ENCODE results near the gene TAS1R3.
A peak's percentile ranks its signal among the peaks of the same experiment; 100 is the strongest.

TAS1R3 gene

DNA sequence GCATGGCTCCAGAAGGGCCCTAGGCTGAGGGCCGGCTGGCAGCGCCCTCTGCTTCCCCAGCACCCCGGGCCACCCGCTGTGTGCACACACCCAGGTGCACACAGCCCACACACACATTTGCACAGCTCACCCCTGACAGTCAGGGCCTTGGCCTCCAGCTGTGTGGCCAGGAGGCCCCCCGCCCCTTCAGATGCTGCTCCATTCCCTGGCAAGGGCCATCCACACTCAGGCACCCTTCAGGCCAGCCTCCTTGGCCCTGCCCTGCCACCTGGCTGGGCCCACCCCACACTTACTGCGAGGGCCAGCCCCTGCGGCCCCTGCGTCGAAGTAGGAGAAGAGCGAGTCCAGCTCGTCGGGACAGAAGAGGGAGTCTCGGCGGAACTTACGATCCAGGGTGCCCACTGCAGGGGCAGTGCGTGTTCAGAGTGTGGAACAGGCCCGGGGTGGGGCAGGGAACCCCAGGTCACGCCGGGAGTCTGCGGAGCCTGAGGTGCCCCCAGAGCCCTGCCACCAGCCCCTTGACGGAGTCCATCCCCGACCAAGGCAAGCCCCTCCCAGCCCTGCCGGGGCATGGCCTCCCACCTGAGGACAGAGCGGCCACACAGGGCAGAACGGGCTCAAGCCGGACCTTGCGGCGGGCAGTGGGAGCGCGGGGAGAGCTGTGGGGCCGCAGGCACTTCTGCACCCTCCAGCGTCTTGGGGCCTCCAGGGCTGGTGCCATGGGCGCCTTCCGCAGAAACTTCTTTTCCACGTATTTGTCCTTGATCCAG lies 35.7 kb upstream of the TAS1R3 start:
- no peak for DNase-seq

DNA sequence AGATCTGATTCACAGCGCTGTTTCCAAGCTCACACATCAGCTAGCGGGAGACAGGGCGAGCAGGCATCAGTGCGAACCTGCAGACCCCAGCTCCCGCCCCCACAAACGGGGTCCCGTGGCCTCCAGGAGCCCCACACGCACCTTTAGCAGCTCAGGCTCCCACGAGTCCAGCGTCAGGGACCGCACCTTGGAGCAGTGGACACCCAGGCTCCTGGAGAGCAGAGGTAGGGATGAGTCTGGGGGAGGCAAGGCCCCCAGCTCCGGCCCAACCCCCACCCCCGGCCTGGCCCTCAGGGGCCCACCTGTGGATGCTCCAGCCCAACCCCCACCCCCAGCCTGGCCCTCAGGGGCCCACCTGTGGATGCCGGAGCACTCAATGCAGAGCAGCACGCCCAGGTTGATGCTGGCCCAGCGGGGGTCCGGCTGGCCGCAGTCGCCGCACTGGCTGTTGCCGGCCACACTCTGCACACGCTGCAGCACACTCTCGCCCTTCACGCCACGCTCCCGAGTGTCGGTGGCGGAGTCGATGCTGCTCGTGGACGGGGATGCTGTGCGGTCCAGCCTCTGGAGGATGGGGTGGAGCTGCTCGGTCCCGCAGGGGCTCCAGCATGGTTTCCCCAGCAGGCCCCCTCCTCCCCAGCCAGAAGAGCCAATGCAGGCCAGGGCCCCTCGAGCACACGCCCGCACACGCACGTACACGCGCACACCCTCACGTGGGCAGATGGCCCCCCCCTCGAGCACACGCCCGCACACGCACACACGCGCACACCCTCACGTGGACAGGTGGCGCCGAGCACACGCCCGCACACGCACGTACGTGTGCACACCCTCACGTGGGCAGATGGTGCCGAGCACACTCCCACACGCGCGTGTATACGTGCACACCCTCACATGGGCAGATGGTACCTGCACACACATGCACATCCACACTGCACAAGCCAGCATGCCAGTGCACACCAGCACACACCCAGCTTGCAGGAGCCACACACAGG lies 34.7 kb upstream of the TAS1R3 start:
- DNase-seq = no peak

DNA sequence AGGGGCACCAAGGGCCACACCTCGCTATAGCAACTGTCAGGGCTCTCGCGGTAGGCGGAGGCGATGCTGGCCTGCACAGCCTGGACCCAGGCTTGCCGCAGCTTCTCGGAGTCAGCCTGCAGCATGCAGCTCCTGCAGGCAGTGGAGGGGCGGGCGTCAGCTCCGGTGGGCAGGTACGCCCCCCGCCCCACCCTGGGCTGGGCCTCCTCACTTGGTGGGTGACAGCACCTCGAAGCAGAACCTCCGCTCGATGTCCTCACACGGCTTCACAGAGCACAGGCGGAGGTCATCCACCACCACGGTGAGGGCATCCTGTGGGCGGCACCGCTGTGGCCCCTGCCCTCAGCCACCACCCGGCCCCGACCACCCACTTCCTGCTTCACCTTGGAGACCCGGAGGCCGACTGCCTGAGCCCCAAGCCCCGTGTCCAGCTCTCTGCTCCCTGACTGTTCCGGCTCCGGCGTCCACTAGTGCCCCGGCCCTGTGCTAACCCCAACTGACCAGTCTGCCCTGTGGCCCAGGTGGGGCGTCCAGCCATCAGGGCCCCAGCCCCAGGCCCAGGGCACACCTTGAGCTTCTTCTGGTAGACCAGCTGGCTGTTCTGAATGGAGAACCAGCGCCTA lies 33.2 kb upstream of the TAS1R3 start:
- DNase-seq = no peak

DNA sequence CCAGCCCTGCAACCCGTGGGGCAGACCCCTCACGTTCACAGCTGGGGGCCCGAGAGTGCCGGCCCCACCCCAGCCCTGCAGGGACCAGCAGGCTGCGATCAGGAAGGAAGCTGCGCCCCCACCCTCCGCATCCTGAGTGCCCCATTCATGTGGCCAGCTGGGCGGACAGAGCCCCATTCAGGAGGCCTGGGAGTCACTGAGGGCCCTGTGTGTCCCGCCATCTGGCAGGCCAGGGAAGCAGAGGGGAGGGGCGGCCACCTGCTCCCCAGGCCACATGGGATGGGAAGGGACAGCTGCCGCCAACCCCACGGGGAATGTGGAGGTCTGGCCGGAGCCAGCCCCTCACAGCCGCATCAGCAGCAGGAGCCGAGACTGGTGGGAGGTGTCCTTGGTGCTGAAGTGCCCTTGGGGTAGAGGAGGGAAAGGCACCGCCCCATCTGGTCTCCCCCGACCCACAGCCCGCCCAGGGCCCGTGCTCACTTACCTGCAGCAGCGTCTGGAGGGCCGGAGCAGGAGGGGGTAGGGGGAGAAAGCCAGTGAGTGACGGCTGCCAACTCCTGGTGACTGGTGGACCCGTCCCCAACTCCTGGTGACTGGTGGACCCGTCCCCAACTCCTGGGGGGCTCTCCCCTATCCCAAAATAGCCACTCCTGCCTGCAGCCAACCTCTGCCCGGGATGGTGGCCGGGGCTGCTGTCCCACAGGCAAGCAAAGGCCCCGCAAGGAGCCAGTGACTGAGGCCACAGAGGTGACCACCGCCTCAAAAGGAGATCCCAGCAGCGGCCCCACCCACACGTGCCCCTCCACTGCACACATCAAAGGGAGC lies 32.0 kb upstream of the TAS1R3 start:
- no peak for DNase-seq

DNA sequence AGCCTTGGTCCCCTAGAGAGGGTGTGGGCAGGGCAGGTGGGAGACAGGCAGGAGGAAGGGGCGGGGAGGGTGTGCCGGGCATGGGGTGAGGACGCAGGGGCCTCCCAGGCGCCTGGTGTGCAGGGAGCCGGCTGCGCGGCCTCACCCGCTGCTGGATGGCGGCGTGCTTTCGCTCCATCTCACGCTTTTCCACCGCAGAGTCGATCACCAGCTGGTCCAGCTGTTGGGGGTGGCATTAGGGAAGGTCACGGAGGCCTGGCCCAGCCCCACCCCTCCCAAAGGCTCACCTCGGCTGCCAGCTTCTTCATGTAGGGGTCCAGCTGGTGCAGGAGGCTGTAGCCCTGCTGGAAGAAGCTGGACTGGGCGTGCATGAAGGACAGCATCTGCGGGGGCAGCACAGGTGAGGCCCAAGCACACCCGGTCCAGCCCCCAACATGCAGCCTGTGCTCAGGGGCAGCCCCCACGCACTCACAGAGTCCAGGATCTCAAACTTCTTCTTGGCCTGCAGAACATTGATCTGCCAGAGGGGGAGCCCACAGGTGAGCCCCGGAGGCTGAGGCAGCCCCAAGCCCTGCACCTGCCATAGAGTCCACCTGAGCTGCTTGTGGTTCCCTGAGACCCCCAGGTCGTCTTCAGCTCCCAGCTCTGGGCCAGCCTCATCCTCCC lies 31.3 kb upstream of the TAS1R3 start:
- DNase-seq = peak; percentile 41

DNA sequence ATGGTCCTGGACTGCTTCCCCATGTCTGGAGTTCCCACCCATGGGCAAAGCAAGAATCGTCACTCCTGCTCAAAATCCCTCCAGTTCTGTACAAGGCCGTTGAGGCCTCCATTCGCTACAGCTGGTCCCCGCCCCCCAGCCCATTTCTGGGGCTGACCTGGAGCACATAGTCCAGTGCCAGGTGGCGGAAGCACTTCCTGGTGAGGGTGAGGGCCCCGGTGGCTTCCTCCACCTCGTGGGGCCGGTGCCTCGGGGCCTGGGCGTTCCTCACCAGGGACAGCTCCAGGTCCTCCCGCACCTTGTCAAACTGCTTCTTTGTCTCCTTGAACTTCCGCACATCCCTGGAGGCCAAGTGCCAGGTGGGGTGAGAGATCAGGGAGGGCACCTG lies 30.7 kb upstream of the TAS1R3 start:
- DNase-seq = no peak

DNA sequence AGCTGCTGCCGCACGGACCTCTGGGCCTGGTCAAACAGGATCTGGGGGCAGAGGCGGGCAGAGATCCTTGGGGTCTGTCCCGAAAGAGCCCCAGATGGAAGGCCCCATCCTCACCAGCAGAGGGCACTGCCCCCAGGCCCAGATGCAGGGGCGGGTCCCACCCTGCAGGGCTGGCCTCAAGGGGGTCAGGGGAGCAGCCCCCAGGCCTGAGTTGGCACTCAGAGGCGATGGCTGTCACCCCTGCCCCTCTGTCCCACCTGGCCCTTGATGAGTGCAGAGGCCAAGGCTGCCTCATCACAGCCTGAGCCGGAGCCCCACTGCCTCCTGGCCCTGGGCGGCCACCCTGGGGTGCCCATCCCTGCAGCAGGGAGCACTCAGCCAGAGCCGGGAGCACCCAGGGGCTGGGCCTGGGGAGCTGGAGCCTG lies 29.1 kb upstream of the TAS1R3 start:
- DNase-seq = no peak

DNA sequence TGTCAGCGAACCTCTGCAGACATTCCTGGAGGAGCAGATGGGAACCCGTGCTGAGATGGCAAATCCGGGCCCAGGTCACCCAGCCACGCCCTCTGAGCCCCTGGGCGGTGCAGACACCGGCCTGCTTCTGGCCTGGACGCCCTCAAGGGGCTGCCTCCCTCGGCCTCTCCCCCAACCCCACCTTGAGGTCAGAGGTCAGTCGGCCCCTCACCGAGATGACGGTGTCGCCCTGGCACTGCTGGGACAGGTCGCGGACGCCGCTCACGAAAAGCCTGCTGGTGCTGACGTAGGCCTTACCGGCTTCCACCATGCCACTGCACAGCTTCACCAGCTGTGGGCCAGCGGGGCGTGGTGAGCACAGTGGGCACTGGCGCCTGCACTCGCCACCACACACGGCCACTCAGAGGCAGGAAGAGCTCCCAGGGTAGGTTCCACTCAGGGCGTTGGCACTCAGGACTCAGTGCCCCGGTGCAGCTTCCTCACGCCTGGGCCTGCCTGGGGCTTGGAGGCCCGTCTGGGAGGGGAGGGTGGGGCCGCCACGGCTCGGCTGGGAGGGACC lies 28.1 kb upstream of the TAS1R3 start:
- DNase-seq = no peak

DNA sequence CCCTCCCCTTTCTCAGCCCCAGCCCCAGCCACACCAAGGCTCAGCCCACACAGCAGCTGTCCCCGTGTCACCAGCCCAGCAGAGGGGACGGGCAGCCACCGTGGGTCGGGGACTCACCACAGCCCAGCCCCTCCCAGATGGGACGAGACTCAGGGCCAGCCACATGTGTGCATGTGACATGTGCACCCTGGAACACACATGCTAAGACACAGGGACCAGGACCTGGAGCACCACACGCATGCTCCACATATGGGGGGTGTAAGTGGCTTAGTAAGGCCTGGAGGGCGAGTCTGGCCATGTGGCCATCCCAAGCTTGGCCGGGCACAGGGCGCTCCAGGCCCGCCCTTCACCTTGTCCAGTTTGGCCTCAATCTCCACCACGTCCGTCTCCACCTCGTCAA lies 27.3 kb upstream of the TAS1R3 start:
- DNase-seq = no peak

DNA sequence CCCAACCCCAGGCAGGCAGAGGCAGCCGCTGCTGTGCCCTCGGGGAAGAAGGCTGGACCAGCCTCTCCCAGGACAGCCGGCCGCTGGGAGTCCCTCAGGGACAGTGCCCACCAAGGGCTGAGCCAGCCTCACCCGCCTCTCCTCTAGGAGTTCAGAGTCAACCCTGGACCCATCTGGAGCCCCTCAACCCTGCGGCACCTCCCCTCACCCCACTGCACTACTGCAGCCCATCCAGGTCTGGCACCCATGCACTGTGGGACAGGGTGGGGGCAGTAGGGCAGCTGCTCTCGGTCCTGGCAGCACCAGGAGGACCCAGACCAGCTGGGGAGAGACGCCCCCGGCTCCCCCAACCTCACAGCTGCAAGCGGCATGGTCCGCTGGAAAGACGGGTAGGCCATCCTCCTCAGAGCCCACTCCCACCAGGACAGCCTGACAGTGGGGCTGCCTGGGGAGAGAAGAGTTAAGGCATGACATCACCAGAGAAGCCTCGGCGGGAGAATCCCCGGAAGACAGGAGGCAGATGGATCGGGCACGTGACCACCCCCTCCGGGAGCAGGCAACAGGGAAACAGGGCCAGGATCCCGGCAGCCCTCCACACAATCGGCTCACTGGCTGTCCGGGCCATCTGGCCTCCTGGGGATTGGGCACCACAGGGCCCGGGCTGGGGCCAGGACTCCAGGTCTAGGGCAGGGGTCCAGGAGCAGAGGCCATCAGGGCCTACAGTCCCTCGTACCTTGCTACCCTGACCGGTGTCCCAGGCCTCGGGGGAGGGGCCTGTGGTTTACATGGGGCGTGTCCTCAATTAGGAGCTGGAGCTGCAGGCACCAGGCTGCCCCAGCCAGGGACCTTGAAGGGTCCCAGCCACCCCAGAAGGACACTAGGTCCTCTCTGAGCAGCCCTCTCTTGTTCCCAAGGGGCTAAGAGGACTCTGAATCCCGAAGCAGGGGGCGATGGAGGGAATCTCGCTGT lies 26.5 kb upstream of the TAS1R3 start:
- no peak for DNase-seq

DNA sequence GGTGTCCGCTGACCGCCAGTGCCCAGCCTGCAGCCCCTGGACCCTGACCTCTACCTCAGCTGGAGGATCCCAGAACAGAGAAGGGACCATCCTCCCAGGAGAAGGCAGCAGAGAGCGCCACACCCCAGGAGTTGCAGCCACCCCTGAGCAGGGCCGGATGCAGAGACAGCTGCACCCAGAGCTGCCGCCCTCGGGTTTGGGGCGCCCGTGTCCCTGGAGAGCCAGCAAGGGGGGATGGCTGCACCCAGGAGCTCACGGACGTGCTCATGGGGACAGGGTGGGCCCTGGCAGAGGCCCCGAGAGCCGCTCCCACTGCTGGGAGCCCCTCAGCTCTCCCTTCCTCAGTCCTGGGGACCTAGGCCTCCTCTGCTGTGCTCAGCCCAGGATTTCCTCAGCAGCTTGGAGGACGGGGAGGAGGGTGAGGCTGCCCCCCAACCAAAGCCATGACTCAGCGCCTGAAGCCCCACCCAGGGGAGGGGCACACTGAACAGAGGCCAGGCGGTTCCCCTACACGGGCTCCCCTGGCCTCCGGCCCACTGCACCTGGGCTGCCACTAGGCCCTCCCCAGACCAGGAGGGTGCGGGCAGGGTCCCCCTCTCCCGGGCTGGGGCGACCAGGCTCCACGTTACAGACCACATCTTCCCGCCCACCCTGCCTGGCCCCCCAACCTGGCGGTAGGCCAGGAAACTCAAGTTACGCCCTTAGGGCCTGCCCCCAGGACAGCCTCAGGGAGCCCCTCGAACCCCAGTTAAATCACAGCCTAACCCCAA lies 25.6 kb upstream of the TAS1R3 start:
- DNase-seq = peak; percentile 70

DNA sequence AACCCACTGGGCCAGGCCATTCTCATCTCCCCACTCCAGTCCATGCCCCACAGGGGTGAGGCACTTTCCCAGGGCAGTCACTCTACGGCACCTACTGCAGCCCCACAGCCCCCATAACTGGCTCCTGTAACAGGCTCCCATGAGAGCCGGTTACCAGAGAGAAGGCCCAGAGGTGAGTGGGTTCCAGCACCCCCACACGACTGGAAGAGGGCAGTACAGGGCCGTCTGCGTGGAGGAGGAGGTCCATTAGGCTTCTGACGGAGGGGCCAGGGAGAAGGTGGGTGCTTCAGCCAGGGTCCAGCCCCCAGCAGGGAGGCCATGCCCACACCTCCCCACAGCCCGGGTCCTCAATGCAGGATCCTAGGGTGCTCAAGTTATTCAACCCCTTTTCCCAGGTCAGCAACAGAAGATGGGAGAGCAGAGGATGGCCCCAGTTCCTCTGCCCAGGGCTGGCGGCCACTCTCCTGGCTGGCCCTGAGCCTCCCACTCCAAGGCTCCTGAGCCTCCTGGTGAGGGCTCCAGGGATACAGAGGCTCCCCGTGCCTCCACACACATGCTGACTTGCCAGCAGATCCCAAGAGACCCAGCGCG lies 24.9 kb upstream of the TAS1R3 start:
- peak; percentile 42 for DNase-seq

DNA sequence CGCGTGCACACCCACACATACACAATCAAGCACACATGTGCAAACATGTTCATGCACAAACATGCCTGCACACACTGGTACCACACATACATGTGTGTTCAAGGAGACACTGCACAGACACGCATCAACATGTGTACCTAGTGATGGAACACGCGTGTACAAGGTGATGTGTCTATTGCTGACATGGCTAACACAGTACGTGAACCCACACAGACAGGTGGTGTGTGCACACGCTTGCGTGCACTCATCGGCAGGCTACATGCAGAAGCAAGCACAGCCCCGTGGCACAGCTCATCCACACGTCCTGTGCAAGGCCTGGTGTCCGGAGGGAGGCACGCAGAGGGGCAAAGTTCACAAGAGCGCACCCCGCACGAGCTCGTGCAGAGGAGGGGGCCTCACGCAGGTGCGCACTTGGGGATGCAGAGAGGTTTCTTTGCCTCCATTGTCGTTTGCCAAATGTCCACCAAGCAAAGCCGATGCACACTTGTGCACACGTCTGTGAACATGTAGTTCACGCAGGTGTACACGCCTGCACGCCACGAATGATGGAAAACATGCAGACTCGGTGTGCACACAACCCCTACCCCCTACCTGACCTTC lies 24.3 kb upstream of the TAS1R3 start:
- DNase-seq = no peak

DNA sequence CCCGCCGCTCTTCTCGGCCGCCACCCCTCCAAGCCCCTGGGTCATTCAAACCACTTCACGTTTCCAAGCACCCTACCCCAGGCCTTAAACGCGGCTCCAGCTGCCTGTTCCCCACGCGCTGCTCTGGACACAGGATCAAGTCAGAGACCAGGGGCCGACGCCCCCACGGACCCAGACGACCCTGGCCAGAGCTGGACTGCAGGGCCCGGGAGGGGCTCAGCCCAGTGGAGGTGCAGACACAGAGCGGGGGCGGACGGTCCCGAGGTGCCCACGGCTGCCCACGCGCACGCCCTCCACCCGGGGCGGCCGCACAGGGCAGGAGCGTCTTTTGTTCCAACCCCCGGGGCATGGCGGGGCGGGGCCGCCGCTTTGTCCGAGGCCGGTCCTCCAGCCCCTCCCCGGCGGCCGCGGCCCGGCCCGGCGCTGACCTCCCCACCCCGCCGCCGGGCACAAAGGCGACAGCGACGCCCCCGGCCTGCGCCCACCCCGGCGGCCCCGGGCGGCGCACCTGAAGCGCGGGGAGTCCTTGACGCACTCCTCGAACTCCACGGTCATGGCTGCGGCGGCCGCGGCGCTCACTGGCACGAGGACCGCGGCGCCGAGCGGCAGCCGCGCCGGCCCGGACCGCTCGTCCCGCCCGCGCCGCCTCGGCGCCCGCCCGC lies 23.7 kb upstream of the TAS1R3 start:
- no peak for DNase-seq

DNA sequence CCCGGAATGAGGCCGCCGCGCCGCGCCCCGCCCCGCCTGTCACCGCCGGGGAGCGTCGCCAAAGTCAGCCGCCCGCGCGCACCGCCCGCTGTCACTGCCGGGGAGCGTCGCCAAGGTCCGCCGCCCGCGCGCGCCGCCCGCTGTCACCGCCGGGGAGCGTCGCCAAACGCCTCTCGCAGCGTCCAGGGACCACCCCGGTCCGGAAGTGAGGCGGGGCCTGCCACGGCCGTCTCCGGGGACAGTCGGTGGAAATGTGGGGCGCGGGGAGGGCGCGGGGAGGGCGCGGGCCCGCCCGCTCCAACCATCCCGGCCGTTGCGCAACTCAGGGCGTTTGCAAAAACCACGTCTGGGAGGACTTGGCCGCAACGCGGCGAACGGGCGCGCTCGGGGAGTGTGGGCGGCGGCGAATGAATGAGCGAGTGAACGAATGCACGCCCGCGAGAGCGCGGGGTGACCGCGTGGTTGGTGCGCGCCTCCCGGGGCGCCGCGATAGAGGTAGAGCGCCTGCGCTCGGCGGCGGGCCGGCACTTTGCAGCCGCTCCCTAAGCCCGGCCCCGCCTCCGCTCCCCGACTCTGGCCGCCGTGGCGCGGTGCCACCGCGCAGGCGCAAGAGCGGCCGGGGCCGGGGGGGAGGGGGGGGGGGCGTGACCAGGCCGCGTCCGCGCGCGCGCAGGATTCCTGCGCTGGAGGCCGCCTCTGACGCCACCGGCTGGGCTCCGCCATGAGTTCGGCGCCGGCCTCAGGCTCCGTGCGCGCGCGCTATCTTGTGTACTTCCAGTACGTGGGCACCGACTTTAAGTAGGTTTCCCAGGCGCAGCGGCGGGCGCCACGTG lies 22.9 kb upstream of the TAS1R3 start, which contains the start of the genes ACAP3 and PUSL1:
TSS of gene ACAP3 (minus strand) at position 8 of the 833 bp plus-strand sequence. CDS start 115 bp downstream, outside the sequence.
TSS of gene PUSL1 (plus strand) at position 675 of the 833 bp plus-strand sequence. CDS start at position 722, 47 bp downstream.
- DNase-seq = peak; percentile 92

DNA sequence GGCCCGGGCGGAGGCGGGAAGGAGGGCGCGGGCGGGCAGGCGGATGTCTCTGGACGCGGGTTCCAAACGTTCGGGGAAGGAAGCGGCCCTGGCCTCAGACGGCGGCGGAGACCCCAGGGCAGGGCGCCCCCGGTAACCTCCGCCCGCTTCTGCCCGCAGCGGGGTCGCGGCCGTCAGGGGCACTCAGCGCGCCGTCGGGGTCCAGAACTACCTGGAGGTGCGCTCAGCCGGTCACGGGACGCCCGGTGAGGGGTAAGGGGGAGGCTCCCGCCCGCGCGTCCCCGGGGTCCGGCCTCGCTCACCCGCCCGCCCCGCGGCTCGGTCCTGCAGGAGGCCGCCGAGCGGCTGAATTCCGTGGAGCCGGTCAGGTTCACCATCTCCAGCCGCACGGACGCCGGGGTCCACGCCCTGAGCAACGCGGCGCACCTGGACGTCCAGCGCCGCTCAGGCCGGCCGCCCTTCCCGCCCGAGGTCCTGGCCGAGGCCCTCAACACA lies 22.3 kb upstream of the TAS1R3 start:
- no peak for DNase-seq

Data from activated CD4-positive, alpha-beta T cell treated with anti-CD3 and anti-CD28 coated beads for 48 hours (primary cell).